Activated naive CD4-positive, alpha-beta T cell treated with anti-CD3 and anti-CD28 coated beads for 36 hours (primary cell): ENCODE results near the gene MUC12. TPM values are rescaled to one million over a fixed set of nuclear protein-coding genes. Genes with fewer than 3 reads are reported as not detected.

ENCODE experiments used
- CTCF ChIA-PET: fragments of 350-600 bp; sonication (Branson Sonifier 250); formaldehyde crosslinking; loops from one replicate; lab custom pipeline; 2021; ENCODE audit warnings: antibody characterized with exemption; lab: Charles Lee
- DNase-seq: peaks from one replicate; pipeline ENCODE4 v3.0.0-alpha.2; 2020
- H3K27ac Mint-ChIP-seq: one replicate; pipeline ENCODE4 v1.8.0; 2021; ENCODE audit warnings: mild to moderate bottlenecking, mixed read lengths
- H3K27me3 Mint-ChIP-seq: one replicate; pipeline ENCODE4 v1.8.0; 2021; ENCODE audit warnings: low read depth, mixed read lengths
- H3K36me3 Mint-ChIP-seq: one replicate; pipeline ENCODE4 v1.8.0; 2021; ENCODE audit warnings: low read depth, mixed read lengths
- H3K4me1 Mint-ChIP-seq: one replicate; pipeline ENCODE4 v1.8.0; 2021; ENCODE audit warnings: low read depth, mixed read lengths
- H3K4me3 Mint-ChIP-seq: one replicate; pipeline ENCODE4 v1.8.0; 2021; ENCODE audit warnings: mild to moderate bottlenecking, moderate library complexity, mixed read lengths
- H3K9me3 Mint-ChIP-seq: one replicate; pipeline ENCODE4 v1.8.0; 2021; ENCODE audit warnings: mixed read lengths
- intact Hi-C: fragments of 100-400 bp; cut with micrococcal nuclease; formaldehyde crosslinking; loops from one replicate; pipeline ENCODE4 v1.15.1; 2023
- total RNA-seq, 2 experiments: library from RNA; stranded (reverse); gene quantifications; one replicate each; pipeline ENCODE4 v1.2.3, GENCODE V29; 2021

Gene MUC12
- total RNA-seq, 2 experiments from 2014 or later, result not detected

DNA sequence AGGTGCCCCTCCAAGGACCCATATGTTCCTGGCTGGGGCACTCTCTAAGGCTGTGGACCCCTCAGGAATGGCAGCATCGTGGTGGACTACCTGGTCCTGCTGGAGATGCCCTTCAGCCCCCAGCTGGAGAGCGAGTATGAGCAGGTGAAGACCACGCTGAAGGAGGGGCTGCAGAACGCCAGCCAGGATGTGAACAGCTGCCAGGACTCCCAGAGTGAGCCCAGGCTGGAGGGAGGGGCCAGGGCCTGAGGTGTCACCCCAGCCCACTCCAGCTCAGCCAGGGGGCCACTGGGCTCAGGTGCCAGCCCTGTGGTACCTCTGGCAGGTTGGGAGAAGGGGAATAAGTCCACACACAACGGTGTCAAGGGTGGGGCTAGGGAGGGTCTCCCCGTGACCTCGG, 4.7 kb upstream of the MUC12 start:
- no peak for DNase-seq
- peaks cover 18% of the 10 kb centered on the region for H3K4me1 Mint-ChIP-seq

DNA sequence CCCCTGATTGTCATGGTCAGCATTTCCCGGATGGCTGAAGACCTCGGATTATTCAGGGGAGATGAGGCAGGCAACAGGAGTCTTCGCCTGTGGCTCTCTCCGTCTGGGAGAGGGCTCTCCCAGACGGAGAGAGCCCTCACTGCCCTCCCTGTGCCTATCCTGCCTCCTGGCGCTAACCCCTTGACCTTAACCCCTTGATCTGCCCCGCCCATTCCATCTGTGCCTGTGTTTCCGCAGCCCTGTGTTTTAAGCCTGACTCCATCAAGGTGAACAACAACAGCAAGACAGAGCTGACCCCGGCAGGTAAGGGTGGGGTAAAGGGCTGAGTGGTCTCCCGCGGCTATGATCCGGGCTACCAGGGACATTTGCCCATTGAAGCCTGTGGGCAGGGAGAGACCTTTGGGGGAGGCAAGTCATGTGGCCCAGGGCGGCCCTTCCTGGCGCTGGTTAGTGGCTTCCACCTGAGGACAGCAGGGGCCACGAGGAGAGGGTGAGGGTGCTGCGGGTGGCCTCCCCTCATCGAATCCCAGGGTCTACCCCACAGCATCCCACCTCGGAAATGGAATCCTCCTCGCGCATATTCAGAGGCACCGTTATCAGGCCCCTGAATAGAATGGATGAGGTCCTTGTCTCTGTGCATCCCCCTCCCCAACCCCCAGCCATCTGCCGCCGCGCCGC, 4.2 kb upstream of the MUC12 start:
- no peaks in the 10 kb centered on the region for H3K9me3 Mint-ChIP-seq
- no peak for DNase-seq
- H3K4me1 Mint-ChIP-seq, result peaks cover 18% of the 10 kb centered on the region
- CTCF ChIA-PET, result interaction anchor here (0.7 to 1.7 kb wide), 3 partner anchors 71 to 752 kb away, joined by 3 to 6 read pairs (median 3); no protein-coding TSS in a partner anchor
- H3K27ac Mint-ChIP-seq, result no peak overlapping the region
- intact Hi-C loops, result loop anchor here (5.0 kb wide), 2 partner anchors 52 to 163 kb away; no protein-coding TSS in a partner anchor
- peak overlapping the region; percentile 60 for H3K4me3 Mint-ChIP-seq
- H3K36me3 Mint-ChIP-seq, result no peaks in the 10 kb centered on the region
- peaks cover 49% of the 10 kb centered on the region for H3K27me3 Mint-ChIP-seq

More for the DNA sequence above, 4.7 kb upstream of the MUC12 start:
- CTCF ChIA-PET, result interaction anchor here (0.9 to 1.7 kb wide), 2 partner anchors 71 to 94 kb away, joined by 3 to 6 read pairs; no protein-coding TSS in a partner anchor
- H3K27me3 Mint-ChIP-seq, result peaks cover 49% of the 10 kb centered on the region
- H3K27ac Mint-ChIP-seq, result no peak overlapping the region
- H3K4me3 Mint-ChIP-seq, result no peak overlapping the region
- no peaks in the 10 kb centered on the region for H3K9me3 Mint-ChIP-seq
- no peaks in the 10 kb centered on the region for H3K36me3 Mint-ChIP-seq
- intact Hi-C loops, result loop anchor here (5.0 kb wide), 2 partner anchors 53 to 162 kb away; no protein-coding TSS in a partner anchor

DNA sequence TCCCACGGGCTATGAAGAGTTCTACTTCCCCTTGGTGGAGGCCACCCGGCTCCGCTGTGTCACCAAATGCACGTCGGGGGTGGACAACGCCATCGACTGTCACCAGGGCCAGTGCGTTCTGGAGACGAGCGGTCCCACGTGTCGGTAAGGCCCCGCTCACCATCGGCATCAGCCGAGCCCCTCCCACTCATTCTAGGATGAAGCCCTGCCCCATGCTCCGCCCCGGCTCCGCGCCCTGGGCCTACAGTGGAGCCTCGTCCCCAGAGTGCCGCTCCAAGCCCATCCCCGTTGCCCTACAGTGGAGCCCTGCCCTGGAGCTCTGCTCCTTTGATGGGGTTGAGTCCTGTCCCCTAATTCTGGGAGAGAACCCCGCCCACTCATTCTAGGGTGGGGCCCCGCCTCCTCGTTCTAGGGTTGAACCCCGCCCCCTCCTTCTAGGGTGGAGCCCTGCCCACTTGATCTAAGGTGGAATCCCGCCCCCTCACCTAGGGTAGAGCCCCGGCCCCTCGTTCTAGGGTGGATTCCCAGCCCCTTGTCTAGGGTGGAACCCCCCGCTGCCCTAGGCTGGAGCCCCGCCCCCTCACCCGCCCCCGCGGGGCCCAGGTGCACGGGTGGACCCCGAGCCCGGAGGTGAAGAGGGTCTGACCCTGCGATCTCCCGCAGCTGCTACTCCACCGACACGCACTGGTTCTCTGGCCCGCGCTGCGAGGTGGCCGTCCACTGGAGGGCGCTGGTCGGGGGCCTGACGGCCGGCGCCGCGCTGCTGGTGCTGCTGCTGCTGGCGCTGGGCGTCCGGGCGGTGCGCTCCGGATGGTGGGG, 3.4 kb upstream of the MUC12 start:
- peaks cover 18% of the 10 kb centered on the region for H3K4me1 Mint-ChIP-seq
- H3K27me3 Mint-ChIP-seq, result peaks cover 49% of the 10 kb centered on the region
- intact Hi-C loops, result loop anchor here (1.0 to 5.0 kb wide), 5 partner anchors 51 to 164 kb away; partner anchors contain the start of gene ACHE
- H3K36me3 Mint-ChIP-seq, result no peaks in the 10 kb centered on the region
- peak overlapping the region; percentile 60 for H3K4me3 Mint-ChIP-seq
- H3K27ac Mint-ChIP-seq, result no peak overlapping the region
- CTCF ChIA-PET, result interaction anchor here (0.7 to 1.7 kb wide), 2 partner anchors 72 to 753 kb away, joined by 3 to 6 read pairs; no protein-coding TSS in a partner anchor
- peak; percentile 85 for DNase-seq
- no peaks in the 10 kb centered on the region for H3K9me3 Mint-ChIP-seq

DNA sequence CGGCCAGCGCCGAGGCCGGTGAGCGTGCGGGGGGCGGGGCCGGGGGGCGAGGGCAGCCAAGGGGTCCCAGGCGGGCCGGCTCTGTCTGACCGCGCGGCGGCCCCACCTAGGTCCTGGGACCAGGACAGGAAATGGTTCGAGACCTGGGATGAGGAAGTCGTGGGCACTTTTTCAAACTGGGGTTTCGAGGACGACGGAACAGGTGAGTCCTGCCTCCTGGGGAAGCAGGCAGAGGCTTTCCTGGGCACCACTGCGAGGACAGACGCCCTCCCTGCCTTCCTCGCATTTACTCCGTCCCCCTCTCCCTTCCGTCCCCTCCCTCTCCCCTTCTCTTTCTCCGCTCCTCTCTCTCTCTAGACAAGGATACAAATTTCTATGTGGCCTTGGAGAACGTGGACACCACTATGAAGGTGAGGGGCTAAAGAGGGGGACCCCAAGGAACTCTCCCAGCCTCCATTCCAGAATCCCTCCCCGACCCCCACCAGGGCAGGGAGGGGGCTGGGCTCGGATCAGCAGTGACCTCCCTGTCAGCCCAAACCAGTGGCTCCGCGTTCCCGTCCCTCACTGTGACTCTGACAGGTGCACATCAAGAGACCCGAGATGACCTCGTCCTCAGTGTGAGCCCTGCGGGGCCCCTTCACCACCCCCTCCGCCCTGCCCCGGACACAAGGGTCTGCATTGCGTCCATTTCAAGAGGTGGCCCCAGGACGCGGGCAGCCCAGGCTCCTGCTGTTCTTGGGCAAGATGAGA, 2.6 kb upstream of the MUC12 start:
- CTCF ChIA-PET, result interaction anchor here (1.7 kb wide), 1 partner anchor 73 kb away, joined by 6 read pairs; no protein-coding TSS in a partner anchor
- peaks cover 18% of the 10 kb centered on the region for H3K4me1 Mint-ChIP-seq
- DNase-seq, result no peak
- no peaks in the 10 kb centered on the region for H3K36me3 Mint-ChIP-seq
- peaks cover 49% of the 10 kb centered on the region for H3K27me3 Mint-ChIP-seq
- no peaks in the 10 kb centered on the region for H3K9me3 Mint-ChIP-seq
- H3K27ac Mint-ChIP-seq, result no peak overlapping the region
- intact Hi-C loops, result loop anchor here (1.0 to 5.0 kb wide), 5 partner anchors 51 to 164 kb away; partner anchors contain the start of gene ACHE
- H3K4me3 Mint-ChIP-seq, result peak overlapping the region; percentile 10

DNA sequence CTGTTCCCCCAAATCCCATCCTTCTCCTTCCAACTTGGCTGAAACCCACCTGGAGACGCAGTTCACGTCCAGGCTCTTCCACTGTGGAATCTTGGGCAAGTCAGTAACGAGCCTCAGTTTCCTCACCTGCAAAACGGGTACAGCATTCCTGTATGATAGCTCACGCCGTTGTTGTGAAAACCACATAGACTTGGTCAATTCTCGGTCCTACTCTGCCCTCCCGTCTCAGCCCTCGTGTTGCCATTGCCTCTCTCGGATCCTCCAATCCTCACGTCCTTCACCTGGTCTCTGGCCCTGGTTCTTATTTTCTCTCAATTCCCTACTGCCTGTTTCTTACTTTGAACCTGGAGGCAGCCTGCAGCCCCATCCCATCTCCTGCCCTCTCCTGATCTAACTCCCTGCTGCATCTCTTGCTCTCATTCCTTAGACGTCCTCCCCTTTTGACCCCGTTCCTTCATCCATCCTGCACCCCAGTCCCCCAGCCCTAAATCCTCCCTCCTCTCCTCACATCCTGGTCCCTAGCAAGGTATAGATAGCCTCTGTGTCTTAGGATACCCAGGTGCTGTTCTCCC, 2.0 kb upstream of the MUC12 start:
- no peak for DNase-seq
- no peak overlapping the region for H3K4me3 Mint-ChIP-seq
- CTCF ChIA-PET, result interaction anchor here (1.1 kb wide), 1 partner anchor 91 kb away, joined by 4 read pairs; no protein-coding TSS in a partner anchor
- H3K27ac Mint-ChIP-seq, result no peak overlapping the region
- no peaks in the 10 kb centered on the region for H3K36me3 Mint-ChIP-seq
- H3K27me3 Mint-ChIP-seq, result peaks cover 49% of the 10 kb centered on the region
- H3K9me3 Mint-ChIP-seq, result no peaks in the 10 kb centered on the region
- intact Hi-C loops, result loop anchor here (5.0 kb wide), 2 partner anchors 50 to 165 kb away; no protein-coding TSS in a partner anchor
- peaks cover 18% of the 10 kb centered on the region for H3K4me1 Mint-ChIP-seq

DNA sequence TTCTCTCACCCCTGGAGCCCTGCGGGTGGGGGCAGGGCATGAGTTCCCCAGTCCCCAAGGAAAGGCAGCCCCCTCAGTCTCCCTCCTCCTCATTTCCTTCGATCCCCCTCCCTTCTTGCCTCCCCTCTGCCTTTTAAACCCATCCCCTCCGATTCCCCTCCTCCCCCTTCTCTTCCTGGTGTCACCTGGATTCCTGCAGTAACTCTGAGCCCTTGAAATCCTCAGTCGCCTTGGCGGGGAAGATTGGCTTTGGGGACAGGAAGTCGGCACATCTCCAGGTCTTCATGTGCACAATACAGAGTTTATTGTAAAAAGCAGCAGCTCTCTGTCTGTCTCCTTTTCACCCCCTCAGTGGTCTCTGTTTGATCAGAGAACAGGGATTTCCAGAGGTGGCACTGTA, 1.3 kb upstream of the MUC12 start:
- H3K4me3 Mint-ChIP-seq, result no peak overlapping the region
- CTCF ChIA-PET, result interaction anchor here (1.1 kb wide), 1 partner anchor 90 kb away, joined by 4 read pairs; no protein-coding TSS in a partner anchor
- DNase-seq, result no peak
- H3K27me3 Mint-ChIP-seq, result peaks cover 46% of the 10 kb centered on the region
- no peaks in the 10 kb centered on the region for H3K36me3 Mint-ChIP-seq
- H3K4me1 Mint-ChIP-seq, result peaks cover 18% of the 10 kb centered on the region
- intact Hi-C loops, result loop anchor here (5.0 kb wide), 2 partner anchors 49 to 166 kb away; no protein-coding TSS in a partner anchor
- no peak overlapping the region for H3K27ac Mint-ChIP-seq
- H3K9me3 Mint-ChIP-seq, result no peaks in the 10 kb centered on the region

DNA sequence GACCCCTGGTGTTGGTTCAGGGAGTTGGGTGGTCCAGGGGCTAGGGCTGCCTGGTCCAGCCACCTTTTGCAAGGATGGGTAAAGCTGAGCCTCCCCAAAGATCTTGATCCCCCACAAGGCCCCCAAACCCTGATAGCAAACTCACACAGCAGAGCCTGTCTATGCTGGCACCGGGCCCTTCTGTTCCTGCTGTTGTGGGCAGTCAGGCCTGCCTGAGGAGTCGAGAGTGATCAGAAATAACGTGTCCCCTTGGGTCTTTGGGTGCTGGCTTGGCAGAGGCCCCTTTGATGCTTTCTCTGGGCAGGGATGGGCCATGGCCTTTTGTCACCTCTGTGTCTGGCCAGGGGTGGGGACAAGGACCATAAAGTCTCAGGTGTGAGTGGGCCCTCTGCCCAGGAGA, 715 bp upstream of the MUC12 start:
- CTCF ChIA-PET, result no interaction called here
- intact Hi-C loops, result loop anchor here (5.0 kb wide), 2 partner anchors 49 to 166 kb away; no protein-coding TSS in a partner anchor
- no peak for DNase-seq
- H3K27me3 Mint-ChIP-seq, result peaks cover 43% of the 10 kb centered on the region
- peaks cover 18% of the 10 kb centered on the region for H3K4me1 Mint-ChIP-seq
- H3K36me3 Mint-ChIP-seq, result no peaks in the 10 kb centered on the region
- no peak overlapping the region for H3K4me3 Mint-ChIP-seq
- no peaks in the 10 kb centered on the region for H3K9me3 Mint-ChIP-seq
- H3K27ac Mint-ChIP-seq, result no peak overlapping the region

DNA sequence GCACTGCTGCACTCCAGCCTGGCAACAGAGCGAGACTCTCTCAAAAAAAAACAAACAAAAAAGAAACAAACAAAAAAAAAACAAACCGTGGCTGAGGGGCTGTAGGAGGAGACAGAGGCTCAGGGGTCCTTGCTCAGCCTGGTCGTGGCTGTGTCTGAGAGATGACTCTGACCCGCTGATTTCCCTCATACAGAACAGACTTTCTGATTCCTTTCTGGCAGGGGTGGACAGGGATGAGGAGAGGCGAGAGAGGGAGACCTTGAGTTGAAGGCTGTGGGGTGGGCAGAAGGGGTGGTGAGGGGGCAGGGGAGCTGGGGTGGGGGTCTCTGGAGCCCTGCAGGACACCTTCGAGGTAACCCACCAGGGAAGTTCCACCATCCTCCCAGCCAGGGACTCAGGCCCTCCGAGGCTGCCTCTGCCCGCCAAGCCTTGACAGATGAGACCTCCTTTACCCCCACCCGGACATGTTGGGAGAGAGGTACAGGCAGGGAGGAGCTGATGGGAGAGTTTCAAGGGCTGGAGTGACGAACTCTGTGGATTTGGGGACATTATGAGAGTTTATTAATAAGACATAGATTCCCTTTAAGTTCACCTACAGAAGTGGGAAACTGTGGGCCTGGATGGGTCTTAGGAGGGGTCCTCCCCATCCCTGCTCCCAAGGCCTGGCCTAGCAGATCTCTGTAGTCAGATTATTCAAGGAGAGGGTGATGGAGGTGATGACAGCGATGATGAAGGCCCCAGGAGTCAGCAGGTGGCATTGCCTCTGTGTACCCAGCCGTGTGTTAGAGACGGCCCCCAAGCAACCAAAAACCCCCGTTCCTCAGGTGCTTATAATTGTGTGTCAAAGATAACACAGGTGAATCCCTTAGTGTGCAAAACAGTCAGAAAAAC, 2.0 kb downstream of the MUC12 start:
- intact Hi-C loops, result no loop called here

DNA sequence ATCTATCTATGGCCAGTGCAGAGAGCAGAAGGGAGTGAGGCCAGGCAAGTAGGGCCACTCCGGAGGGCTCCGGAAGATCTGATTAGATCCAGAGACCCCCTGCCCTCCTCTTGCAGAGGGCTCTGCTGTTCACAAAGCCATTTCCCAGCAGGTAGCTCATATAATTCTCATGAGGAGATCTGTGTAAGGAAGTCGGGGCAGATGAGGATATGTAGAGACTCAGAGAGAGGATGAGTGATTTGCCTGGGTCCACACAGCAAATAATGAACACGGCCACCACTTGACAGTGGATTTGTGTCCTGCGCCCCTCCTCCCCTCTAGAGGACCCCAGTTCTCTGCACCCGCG, 2.6 kb downstream of the MUC12 start:
- H3K27ac Mint-ChIP-seq, result no peak overlapping the region
- peaks cover 6% of the 10 kb centered on the region for H3K9me3 Mint-ChIP-seq
- H3K36me3 Mint-ChIP-seq, result no peaks in the 10 kb centered on the region
- H3K4me1 Mint-ChIP-seq, result peaks cover 5% of the 10 kb centered on the region
- DNase-seq, result no peak
- intact Hi-C loops, result no loop called here
- H3K4me3 Mint-ChIP-seq, result no peak overlapping the region
- H3K27me3 Mint-ChIP-seq, result peaks cover 23% of the 10 kb centered on the region
- CTCF ChIA-PET, result interaction anchor here (1.3 kb wide), 1 partner anchor 22 kb away, joined by 3 read pairs; the partner anchor contains the start of gene MUC3A

More for the DNA sequence above, 2.0 kb downstream of the MUC12 start:
- Mint-ChIP-seq H3K4me1 (peaks cover 9% of the 10 kb centered on the region), H3K9me3 (peaks cover 6% of the 10 kb centered on the region), H3K36me3 (no peaks in the 10 kb centered on the region), H3K4me3 (no peak overlapping the region), H3K27ac (no peak overlapping the region), H3K27me3 (peaks cover 28% of the 10 kb centered on the region)
- CTCF ChIA-PET, result interaction anchor here (1.3 kb wide), 1 partner anchor 22 kb away, joined by 3 read pairs; the partner anchor contains the start of gene MUC3A
- DNase-seq, result no peak

DNA sequence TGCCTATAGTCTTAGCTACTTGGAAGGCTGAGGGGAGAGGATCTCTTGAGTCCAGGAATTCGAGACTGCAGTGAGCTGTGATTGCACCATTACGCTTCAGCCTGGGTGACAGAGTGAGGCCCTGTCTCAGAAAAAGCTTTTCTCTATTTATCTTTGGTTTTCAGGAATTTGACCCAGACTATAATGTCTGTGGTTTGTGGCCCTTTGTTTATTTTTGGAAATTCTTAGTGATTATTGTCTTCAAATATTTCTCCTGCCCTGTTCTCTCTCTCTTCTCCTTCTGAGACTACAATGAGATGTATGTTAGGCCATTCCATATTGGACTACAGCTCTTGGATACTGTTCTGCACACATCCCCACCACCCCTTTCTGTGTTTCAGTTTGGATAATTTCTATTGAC, 4.7 kb downstream of the MUC12 start:
- H3K4me3 Mint-ChIP-seq, result no peak overlapping the region
- H3K4me1 Mint-ChIP-seq, result no peaks in the 10 kb centered on the region
- no peak overlapping the region for H3K27ac Mint-ChIP-seq
- no peaks in the 10 kb centered on the region for H3K36me3 Mint-ChIP-seq
- intact Hi-C loops, result no loop called here
- CTCF ChIA-PET, result interaction anchor here (0.6 to 0.7 kb wide), 4 partner anchors 45 to 494 kb away, joined by 3 to 4 read pairs (median 4); no protein-coding TSS in a partner anchor
- peaks cover 6% of the 10 kb centered on the region for H3K9me3 Mint-ChIP-seq
- H3K27me3 Mint-ChIP-seq, result peaks cover 6% of the 10 kb centered on the region
- DNase-seq, result no peak
